Colon (tissue), 2 donors: ENCODE data around the gene ZNF503.

ENCODE experiments used
- FAIRE-seq: peaks from 2 replicates; lab custom pipeline; 2012; peaks lifted over from hg19 to GRCh38; lab: Jason Lieb, UNC
- donor health status: control.
- donor health status: control.

ZNF503 gene, protein sequence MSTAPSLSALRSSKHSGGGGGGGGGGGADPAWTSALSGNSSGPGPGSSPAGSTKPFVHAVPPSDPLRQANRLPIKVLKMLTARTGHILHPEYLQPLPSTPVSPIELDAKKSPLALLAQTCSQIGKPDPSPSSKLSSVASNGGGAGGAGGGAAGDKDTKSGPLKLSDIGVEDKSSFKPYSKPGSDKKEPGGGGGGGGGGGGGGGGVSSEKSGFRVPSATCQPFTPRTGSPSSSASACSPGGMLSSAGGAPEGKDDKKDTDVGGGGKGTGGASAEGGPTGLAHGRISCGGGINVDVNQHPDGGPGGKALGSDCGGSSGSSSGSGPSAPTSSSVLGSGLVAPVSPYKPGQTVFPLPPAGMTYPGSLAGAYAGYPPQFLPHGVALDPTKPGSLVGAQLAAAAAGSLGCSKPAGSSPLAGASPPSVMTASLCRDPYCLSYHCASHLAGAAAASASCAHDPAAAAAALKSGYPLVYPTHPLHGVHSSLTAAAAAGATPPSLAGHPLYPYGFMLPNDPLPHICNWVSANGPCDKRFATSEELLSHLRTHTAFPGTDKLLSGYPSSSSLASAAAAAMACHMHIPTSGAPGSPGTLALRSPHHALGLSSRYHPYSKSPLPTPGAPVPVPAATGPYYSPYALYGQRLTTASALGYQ

DNA sequence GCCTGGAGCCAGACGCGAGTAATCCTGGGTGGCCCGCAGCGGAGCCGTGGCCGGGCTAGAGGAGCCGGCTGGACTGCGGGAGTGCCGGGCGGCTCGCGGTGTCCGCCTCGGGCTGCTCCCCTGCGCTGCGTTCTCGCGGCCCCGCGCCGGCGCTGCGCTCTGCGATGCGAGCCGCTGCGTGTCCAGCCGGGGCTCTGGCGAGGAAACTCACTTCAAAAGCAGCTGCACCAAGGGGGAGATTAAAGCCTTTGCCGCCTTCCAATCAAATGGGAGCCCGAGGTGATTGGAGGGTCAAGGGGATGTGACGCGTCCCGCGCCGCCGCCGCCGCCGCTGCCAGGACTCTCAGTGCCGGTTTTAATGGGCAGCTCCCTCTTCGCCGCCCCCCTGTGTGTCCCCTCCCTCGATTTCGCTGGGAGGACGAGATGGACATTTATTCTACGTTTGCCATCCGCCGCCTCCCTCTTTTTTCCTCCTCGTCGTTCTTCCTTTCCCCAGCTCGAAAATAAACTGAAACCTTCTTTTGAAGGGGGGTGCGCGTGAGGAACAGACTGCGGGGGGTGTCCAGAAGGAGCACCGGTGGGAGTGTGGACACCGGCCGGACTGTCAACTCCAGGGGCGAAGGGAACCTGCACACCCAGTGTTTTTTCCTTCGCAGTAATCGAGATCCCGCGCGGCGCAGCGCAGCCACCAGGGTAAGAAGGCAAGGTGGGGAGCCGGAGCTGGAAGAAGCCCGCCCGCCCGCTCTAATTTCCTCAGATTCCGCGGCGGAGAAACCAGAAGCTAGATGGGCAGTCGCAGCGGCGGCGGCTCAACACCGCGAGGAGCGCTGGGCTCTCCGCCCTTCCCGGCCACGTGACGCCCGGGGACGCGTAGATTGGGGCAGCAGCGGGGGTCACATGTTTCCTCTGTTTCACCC, at the start of gene ZNF503:
ZNF503 (minus strand) TSS at position 196 of the 917 bp plus-strand sequence. CDS start 345 bp downstream, outside the sequence.
- FAIRE-seq, result no peak

DNA sequence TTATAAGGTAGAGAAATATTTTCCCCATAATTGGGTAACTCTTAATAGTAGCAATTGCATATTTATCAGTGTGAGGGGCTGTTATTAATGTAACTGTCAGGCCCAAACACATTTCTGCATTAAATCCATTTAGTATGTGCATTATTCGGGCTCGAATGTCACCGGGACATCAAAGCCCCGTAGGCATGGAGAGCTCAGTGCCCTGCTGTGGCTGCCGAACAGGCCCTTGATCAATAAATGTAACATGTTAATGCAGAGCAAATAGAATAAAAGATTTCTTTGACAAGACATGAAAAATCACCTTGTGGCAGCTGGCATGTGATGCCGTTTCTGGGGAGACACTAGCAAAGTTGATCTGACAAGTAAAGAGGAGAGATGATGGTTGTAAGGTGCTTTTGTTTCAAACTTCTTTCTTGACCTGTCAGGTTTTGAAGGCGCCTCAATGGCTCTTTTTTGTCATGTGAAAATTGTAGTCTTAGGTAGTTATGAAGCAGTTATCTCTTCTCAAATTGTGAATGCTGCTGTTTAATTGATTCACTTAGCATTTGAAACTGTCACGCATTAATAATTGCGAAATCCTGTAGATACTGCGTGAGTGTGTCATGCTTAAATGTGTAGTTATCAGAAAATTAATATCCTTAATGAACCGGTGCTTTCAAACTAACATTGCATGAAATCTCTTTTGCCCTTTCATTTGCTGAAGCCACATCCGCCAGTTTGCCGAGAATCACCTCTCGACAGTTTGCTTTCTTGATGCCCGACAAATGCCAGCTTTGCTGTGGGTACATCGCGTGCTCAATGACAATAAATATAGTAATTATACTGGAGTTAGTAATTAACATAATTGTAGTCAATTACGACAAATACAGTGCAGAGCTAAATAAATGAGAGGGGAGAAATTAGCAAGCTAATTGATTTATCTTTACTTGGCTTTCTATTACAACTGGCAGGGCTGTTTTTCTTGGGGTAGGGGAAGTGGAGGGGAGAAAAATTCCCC, 49.4 kb upstream of the ZNF503 start:
- no peak for FAIRE-seq

DNA sequence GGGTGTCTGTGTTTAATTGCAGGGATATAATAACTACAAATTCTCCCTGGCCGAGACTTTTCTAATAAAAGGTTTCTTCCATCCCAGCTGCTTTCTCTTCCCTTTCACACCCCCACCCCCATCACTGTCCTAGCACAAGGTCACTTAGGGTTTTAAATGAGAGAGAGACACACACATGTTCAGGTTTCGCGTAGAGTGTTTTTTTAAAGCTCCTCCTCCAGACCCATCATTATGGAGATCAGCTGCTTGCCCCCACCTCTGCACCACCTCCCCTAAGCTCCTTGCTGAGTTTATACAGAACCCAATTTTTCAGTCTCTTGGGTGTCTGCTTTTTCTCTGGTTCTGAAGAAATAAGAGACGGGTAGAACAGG, 48.5 kb upstream of the ZNF503 start:
- FAIRE-seq, result no peak

DNA sequence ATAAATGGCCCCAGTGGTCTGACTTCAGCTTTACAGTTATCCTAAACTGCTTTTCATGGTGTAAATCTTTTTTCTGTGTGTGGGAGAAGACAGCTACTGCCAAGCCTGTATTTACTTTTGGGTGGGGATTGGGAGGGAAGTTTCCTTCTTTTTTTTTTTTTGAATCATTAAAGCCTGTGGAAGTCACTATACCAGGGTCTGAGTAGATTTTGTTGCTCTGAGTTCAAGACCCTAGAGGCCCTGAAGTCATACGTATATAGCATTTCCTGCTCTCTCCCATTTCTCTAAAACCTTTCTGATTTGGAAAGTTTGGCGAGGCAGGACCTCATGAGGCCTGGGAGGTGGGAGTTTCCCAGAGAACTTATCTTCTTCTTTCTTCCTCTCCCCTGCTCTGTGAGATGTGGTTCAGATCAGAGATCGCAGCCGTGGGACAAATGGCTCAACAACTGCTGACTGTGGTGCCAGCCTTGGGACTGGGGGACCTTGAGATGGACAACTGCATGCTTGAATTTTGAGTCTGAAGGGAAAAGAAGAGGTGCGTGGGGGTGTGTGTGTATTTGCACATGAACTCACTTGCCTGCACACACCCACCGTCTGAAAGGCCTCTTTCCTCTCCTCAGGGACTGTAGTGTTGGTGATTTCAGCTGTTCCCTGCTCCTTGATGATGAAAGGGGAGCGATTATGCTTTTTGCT, 48.0 kb upstream of the ZNF503 start:
- FAIRE-seq, result no peak

DNA sequence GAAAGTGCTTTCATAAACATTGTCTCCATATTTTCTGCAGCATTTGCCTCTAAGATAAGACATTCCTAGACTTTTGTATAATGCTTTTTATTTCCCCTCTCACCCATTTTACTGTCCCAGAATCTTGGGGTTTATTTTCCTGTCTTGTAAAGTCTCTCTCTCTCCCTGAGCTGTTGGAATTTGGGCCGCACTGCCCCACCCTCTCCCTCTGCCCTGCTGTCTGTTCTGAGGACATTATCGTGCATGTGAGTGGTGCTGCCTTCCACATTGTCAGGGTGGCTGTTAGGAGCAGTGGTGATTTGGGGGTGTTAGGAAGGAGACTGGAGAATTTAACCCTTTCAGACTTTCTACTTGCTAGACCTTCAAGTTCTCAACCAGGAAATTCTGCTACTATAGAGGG, 46.6 kb upstream of the ZNF503 start:
- no peak for FAIRE-seq

DNA sequence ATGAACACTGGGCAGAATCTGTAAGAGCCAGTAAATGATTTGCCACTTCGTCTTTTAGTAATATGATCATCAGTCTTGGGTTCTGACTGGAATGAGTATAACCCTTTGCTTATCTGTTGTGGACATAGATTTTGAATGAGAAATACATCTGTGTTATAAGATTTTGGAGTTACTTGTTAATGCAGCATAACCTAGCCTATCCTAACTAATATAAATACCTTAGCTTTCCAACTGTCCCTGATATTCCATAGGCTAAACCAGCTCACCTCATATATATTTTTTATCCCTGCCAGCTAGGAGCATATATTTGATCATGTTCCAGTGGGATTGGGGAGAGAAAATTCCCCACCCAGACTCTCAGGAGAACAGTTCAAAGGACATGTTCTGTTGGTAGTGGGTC, 44.9 kb upstream of the ZNF503 start:
- FAIRE-seq, result no peak

DNA sequence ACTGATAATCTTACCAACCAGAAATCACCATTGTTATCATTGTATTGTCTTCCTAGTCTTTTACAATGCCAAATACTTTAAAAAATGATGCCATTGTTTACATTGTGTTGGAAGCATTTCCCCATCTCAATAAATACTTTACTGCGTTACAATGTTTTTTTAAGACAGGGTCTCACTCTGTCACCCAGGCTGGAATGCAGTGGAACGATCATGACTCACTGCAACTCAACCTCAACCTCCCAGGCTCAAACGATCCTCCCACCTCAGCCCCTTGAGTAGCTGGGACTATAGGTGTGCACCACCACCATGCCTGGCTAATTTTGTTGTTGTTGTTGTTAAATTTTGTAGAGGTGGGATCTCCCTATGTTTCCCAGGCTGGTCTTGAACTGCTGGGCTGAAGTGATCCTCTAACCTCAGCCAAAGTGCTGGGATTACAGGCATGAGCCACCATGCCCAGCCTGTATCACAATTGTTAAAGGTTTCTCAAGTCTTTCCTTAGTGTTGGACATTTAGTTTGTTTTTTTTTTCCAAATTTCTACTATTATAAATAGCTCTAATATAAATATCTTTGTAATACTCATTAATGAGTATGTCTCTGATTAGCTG, 43.3 kb upstream of the ZNF503 start:
- no peak for FAIRE-seq

DNA sequence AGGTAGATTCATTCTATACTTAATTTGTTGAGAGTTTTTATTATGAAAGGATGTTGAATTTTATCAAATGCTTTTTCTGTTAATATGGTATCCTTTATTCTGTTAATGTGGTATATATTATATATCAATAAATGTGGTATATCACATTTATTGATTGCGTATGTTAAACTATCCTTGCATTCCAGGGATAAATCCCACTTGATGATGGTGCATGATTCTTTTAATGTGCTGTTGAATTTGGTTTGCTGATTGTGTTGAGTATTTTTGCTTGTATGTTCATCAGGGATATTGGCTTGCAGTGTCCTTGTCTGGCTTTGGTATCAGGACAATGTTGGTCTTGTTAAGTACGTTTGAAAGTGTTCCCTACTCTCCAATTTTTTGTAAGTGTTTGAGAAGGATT, 41.8 kb upstream of the ZNF503 start:
- FAIRE-seq, result no peak

DNA sequence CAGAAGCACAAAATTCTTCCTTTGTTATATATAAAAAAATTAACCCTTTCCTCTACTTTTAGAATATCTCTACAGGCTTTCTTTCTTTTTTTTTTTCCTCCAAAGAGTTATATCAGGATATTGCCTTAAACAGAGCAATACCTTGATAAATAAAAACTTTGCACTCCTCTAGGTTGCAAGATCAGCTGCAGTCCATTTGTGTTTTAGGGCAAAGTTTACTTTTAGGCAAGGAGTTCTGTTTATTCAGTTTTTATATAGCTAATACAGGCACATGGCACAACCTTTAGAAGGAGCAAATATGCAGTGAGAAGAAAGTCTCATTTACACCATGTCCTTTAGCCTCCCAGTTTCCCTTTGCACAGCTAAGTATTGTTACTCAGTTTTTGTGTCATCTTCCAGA, 40.1 kb upstream of the ZNF503 start:
- FAIRE-seq, result no peak

DNA sequence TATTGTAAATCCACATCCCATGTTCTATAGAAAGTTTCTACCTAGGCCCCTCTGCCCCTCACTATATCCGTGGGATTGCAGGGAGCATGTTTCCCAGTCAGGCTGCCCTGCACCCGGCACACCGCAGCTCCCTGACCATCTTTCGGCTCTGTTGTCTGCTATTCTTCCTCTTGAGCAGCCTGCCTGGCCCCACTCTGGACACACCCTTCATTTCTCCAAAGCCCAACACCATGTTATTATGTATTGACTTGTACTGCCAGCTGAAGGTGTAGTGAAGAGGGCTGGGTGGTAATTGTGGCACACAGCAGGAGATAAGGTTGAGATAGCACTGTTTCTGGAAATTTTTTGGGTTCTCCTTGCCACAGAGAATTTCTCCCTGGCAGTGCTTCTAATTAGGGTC, 39.6 kb upstream of the ZNF503 start:
- FAIRE-seq, result no peak

DNA sequence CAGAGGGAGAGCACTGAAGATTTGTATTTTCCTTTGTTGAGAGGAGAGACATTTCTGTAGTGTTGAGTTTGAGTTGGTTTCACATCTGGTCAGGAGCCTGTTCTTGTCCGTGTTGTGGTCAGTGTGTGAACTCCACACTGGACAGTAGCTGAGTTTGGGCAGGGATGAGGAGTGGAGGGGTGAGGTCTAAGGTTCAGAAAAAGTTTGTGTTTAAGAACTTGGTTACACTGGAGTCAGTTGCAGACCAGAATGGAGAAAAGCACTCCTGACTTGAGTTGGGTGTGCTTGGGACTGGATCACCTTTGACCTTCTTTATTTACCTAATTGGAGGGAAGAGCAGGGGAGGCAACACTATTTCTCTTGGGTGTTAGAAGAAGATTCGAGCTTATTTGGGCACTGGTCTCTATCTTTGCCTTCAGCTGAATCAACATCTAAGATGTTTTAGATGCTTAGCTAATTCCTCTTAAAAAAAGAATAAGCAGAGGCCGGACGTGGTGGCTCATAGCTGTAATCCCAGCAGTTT, 38.8 kb upstream of the ZNF503 start:
- FAIRE-seq, result no peak

DNA sequence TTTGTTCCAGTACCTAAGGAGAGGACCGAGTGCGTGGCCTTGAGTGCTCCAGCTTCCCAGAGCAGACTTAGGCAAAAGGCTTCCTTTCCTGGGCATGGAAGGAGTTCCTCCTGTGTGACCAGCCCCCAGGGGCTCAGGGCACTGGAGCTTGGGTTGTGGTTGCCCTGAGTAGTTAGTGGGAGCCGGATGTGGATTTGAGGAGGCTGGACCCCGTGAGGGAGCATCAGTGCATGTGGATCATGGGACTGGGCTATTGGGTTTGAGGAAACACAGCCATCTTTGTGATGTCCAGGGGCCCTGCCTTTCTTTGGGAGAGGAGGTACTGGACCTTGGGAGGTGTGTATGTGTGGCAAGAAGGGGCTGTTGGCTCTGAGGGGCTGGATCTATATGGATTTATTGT, 38.2 kb upstream of the ZNF503 start:
- no peak for FAIRE-seq

DNA sequence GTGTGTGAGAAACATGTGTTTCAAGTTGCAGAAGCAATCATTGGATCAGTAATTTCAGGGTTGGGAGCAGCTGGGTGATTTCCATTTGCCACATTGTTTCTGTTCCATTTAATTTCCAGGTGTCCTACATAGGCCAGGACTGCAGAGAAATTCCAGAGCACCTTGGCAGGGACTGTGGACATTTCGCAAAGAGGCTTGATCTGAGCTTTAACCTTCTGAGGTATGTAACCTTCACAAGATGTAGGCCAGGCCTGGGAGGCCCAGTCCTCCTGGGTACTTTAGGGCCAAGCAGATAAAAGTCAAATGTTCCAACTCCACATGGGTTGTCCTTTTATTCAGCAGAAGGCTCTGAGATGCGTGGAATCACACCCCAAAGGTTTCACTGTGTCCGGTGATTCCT, 36.7 kb upstream of the ZNF503 start:
- no peak for FAIRE-seq

DNA sequence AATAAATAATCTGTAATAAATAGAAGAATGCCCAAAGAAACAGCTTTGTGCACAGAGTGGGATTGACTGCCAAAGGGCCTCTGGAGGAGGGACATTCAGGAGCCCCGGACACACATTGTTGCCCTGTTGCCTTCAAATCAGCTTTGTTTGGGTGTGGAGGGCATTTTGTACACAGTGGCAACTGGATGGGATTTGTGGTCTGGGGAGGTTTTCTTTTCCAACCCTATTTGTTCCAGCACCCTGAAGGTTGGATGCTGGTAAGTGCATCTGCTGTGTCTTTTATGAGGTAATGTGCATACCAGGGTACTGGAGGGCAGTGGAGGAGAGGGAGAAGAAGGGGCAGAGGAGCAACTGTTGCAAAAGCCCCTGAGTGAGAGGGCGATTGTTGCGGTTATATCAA, 36.1 kb upstream of the ZNF503 start:
- no peak for FAIRE-seq

DNA sequence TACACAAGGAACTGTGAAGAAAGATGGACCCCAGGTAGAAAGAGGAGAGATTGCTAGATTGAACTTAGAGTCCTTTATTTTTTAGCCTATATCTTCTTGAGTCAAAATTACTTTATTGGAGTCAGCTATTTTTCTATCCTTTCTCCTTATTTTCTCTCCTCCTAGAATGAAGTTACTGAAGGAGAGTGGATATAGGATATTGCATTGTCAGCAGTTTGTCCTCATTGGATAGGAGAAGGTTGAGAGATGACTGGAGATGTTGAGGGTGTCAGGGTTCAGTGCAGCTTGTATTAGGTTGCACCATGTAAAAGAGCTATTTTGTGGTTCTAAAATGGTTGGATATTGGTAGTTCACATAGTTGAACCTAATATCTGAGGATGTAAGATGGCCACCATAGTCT, 35.3 kb upstream of the ZNF503 start:
- FAIRE-seq, result no peak

DNA sequence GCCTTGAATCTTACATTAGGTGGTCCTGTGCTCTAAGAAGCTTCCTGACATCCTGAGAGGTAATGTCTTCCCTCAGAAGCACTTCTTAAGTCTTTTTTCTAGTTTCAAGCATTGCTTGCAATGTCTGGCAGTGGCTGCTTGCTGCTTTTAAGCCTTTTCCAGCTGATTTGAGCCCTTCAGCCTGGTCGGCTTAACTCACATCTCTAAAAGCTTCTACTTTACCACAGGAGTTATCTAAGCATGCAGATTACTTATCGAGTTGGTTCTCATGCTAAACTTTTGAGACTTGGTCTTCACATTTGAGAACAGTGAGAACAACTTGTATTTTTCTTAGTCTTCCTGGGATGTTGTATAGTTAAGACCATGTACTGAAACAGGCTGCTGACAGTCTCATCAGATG, 33.7 kb upstream of the ZNF503 start:
- FAIRE-seq, result no peak

DNA sequence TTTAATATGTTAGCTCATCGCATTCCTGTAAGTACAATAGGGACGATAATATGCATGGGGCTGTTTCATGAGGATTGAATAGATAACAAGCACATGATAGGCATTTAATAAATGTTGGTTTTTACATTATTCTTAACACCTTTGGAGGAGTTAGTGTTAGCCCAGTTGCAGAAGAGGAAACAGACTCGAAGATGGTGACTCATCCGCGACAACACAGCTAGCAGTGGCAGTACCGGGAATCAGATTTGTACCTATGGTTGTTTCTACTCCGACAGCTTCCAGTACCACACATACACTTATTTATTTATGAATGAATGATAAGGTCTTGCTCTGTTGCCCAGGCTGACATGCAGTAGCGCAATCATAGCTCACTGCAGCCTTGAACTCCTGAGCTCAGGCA, 32.7 kb upstream of the ZNF503 start:
- no peak for FAIRE-seq

DNA sequence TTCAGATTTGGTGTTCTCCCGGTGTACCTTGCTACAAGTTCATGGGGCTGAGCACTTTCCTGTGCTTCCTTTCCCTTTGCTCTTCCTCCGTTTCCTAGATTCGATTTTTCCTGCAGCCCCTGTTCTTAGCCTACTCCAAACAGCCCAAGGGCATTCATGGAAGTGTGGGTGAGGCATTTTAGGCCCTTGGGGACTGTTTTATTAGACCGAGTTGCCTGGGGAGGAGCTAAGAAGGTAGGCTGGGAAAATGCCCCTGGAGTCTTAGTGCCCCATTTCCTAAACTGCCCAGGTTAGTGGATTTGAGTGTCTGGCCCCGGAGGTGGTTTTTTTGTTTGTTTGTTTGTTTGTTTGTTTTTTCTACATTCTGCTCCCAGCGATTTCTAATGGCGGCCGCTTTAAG, 31.7 kb upstream of the ZNF503 start:
- FAIRE-seq, result no peak

DNA sequence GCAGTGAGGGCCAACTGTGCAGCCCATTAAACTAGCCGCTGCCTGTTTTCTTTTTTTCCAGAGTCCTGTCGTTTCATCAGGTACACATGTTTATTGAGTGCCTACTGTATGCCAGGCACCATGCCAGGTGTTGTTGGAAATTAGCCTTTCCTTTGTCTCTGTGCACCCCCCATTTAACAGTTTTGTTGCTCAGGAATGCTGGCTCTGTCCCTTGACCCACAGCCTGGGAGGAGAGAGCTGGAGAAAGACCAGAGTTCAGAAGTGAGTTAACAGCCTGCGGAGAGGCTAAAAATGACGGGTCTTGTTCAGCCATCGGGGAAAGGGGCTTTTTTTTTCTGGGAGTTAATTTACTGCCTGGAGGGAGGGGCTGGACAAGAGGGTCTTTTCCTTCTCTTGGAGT, 31.2 kb upstream of the ZNF503 start:
- no peak for FAIRE-seq

DNA sequence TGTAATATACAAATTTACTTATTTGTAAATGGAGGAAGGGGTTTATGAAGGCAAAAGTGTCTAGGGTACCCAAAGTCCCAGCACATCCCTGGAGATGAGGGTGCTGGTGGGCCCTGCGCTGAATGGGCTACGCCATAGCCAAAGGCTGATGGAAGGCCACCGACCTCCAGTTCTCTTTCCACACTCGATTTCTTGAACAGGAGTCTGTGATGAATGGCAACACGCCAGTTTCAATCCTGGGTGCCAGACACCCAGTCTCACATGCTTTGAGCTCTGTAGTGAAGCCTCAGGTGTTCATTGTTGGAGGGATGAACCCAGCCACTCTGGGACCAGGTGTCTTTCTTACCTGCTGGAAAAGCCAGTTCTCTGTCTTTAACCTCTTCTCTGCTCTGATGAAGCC, 30.6 kb upstream of the ZNF503 start:
- no peak for FAIRE-seq
